Activated CD4-positive, alpha-beta T cell treated with anti-CD3 and anti-CD28 coated beads, Interleukin-2, Interleukin-4, amounts not matched to agents 100 ng/mL and 50 ng/mL, durations not matched to agents 16 hours and 8 hours (primary cell): ENCODE results near the gene CPLANE2.
"Not testable (repeated sequence)": the region's sequence is repeated elsewhere in the genome, so short reads cannot be mapped to it uniquely, and the experiment has no call there.

Experiments
- DNase-seq: peaks from one replicate; pipeline ENCODE4 v3.0.0-alpha.2; 2020; ENCODE audit warnings: low spot score

CPLANE2 gene

GRCh38 chr1:16208270-16208987 lies 28.6 kb downstream of the CPLANE2 start:
- DNase-seq, result no peak

DNA sequence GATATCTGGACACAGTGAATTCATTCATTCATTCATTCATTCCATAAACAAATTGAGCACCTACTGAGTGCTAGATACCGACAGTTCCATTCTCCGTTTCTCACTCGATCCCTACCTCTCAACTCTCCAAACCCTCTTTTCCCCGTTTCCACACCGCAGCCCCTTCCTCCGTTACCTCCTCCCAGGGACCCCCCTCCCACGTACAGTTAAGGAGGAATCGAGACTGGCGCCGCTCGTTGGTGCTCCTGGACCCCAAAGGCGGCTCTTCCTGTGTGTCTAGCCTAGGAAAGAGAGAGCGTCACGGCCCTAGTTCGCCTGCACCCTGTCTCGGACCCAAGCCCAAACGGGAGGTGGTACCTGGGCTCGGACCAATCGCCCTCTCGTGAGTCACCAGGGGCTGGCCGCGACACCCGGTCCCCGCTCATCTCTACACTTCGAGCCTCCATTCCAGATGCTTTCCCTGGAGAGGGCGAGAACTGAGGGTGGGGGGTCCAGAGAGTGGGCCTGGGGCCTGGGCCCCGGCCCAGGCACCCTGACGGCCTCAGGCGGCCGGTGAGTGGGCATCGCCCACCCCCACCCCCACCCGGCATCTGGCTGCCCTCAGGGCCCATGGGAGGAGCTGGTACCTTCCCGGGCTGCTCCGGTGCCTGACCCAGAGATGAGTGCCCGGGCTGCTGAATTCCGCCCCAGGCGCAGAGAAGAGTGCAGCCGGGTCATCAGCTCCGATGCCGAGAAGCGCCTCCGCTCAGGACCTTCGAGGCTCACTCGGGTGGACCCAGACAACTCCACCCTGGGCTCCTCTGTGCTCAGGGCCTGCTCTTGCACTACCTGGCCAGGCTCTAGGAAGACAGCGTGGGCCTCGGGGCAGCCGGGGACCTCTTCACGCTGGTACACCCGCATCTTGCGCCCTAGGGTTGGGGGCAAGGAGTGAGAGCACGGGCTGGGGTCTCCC lies 29.4 kb downstream of the CPLANE2 start:
- no peak for DNase-seq

DNA sequence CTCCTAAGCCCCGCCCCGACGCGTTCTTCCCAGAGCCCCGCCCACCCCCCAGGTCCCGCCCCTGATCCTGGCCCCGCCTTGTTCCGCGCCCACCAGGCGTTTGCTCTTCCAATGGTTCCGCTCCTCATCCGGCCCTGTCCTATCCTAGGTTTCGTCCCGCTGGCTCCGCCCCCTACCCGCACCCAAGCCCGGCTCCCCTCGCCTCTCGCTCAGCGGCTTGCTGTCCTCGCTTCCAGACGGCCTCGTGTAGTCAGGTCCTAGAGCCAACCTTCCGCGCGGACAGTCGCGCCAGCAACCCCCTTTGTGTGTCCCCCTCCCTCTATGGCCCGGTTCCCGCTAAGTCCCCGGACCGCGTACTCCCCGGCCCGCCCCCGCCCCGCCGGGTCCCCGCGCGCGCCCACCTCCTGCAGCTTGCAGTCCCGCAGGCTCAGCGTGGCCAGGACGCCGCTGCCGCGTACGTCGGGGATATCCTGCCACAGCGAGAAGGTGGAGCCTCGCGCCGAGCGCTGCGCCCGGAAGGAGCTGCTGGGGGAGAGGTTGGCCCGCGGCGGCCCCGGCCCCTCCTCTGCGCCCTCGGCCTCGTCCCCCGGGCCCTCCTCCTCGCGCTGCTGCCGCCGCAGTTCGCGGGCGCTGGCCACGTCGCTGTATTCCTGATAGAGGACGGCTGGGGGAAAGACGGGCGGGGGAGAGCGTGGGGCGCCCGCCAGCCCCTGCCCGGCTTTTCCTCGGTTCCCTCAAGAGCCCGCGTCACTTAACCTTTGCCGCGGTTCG lies 30.3 kb downstream of the CPLANE2 start:
- DNase-seq, result peak; percentile 95

DNA sequence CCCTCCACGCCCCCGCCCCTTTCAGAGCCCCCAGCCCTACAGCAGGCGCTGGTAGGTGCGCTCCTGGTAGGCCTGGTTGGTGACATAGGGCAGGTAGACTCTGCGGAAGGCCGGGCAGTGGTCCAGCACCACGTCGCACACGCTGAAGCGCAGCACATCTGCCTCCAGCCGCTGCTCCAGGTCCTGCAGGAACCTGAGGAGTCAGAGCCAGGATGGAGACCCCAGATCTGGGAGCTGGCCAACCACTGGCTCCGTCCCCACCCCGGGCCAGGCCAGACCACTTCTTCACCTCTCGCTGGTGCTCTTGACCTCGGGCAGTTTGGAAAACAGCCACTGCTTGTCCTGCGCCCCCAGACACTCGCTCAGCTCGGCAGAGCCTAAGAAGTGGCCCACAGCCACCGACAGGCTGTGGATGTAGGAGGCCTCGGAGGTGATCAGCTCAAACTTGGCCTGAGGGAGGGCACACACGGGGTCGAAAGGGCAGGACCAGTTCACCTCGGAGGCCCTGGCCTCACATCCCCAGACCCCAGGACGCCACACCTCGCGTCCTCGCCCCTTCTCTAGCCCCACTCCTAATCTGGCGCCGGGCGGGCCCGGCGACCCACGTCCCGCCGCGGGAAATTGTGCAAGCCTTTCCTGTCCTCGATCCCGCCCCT lies 31.0 kb downstream of the CPLANE2 start:
- DNase-seq, result no peak

DNA sequence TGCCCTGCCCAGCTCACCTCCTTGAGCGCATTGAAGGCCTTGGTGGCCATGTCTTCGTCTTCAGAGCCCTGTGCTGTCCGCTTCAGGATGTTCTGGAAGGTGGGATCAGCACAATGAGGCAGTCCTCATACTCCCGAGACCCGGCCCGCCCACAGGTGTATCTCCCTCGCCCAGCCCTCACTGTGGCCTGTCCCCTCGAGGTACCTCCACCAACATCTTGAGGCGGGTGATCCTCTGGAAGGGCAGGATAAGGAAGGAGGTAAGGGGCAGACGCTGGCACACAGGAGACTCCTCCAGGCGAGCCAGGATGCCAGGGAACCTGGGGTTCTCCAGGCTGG lies 31.7 kb downstream of the CPLANE2 start:
- DNase-seq, result no peak

DNA sequence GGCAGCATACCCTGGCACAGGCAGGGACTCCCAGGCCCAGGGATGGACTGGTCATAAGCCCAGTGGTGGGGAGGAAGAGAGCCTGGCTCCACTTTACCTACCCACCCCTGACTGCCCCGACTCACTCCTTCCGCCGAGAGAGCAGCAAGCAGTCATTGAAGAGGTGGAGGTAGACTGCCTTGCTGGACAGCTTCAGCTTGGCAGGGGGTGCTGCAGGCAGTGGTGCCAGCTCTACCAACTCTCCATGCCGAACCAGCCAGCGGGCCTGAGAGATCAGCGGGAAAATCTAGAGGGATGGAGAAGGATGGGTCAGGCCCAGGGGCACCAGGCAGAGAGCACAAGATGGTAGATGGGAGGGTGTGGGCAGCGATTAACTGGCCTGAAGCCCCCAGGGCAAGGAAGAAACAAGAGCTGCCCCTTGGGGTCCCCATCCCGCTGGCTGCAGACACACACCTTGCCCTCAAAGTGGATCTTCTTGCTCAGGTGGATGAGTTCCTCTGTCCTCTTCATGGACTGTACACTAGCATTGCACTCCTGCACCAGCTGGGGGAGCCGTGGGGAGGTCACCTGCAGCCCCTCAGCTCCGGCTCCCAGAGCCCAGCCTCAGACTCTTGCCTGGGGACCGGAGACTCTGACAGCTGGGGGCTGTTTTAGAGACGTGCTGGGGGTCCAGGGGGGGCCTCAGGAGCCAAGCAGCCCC lies 32.2 kb downstream of the CPLANE2 start:
- DNase-seq, result peak; percentile 17

DNA sequence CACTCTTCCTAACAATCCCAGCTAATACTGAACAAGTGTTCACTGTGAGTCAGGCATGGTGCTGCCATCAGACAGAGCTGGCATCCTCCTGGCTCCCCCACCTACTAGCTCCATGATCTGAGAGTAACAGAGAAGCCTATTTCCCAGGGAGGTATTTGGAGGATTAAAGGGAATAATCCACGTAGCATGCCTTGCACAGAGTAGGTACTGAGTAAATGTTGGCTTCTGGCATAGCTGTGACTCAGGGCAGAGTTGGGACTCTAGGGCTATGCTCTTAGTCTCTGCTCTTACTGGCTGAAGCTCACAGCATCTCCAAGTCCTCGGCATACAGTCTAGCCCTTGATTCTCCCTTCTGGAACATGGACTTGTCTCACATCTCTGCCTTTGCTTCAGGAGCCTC lies 32.8 kb downstream of the CPLANE2 start:
- DNase-seq, result no peak

DNA sequence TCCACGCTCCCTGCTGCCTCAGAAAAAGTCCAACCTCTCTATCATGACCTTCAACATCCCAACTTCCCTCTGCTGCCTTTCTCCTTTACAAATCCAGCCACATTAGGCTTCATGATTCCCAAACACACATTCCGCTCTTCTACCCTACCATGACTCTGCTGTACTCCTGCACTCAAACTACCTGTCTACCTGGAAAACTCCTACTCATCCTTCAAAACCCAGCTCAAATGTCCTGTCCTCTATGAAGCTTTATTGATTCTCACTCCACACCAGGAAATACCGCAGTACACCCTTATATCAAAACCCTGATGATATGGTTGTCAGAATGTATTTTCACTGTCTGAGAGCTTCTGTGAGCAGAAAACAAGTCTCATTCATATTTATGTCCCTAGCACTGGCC lies 33.4 kb downstream of the CPLANE2 start:
- DNase-seq, result no peak

- DNase-seq, result no peak
These were observed 34.4 kb downstream of the CPLANE2 start for GRCh38 chr1:16202281-16203210.

- no peak for DNase-seq
These were observed 37.3 kb downstream of the CPLANE2 start for GRCh38 chr1:16199700-16200099.

DNA sequence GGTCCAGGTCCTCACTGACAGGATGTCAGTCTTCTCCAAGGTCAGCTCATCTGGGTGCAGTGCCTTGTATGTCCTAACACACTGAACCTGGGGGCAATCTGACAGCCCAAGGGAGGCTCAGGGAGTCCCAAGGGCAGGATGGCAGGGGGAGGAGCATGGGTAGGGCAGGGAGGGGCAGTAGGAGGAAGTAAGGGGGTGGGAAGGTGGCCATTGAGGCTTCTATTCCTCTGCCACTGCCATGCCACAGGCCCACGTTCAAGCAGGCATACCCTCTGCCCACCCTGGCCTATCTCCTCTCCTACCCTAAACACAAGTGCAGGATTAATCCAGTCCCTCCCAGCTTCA lies 37.9 kb downstream of the CPLANE2 start:
- DNase-seq, result no peak

- DNase-seq, result no peak
These were observed 38.4 kb downstream of the CPLANE2 start for GRCh38 chr1:16198444-16199156.

- DNase-seq, result no peak
These were observed 40.1 kb downstream of the CPLANE2 start for GRCh38 chr1:16196874-16197273.

DNA sequence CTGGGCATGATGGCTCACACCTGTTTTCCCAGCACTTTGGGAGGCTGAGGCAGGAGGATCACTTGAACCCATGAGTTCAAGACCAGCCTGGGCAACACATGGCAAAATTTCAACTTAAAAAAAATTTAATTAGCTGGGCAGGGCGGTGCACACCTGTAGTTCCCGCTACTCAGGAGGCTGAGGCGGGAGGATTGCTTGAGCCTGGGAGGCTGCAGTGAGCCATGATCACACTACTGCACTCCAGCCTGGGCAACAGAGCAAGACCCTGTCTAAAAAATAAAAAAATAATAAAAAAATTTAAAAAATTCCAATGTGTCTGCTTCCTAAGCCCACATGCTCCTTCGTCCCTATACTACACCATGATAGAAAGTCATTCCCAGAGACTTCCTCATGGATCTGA lies 40.8 kb downstream of the CPLANE2 start:
- DNase-seq, result not testable (repeated sequence)

GRCh38 chr1:16195518-16195905 lies 41.5 kb downstream of the CPLANE2 start:
- no peak for DNase-seq

- no peak for DNase-seq
These were observed 45.0 kb downstream of the CPLANE2 start for GRCh38 chr1:16191916-16192546.

GRCh38 chr1:16191309-16191708 lies 45.7 kb downstream of the CPLANE2 start:
- no peak for DNase-seq

- no peak for DNase-seq
These were observed 46.9 kb downstream of the CPLANE2 start for GRCh38 chr1:16189921-16190621.

- DNase-seq, result no peak
These were observed 48.0 kb downstream of the CPLANE2 start for GRCh38 chr1:16189003-16189402.
